ENCODE data around the gene CRIP2. TPM values are rescaled to one million over a fixed set of nuclear protein-coding genes. Genes with fewer than 3 reads are reported as not detected.

The CRIP2 gene
- total RNA-seq, 4 donors from 2014 or later: 31.4 to 47.1 (median 38.8) TPM

GRCh38 chr14:105473677-105474482 lies 741 bp upstream of the CRIP2 start:
- ATAC-seq: peak; percentile 47 to 55
- peaks cover 41 to 57% of the 10 kb centered on the region in 2 donors for H3K4me1 ChIP-seq
- TF ChIP-seq CTCF (IDR thresholded peaks at IDR 0.05 in 4 of 5, conservative IDR thresholded peaks at IDR 0.05 in 1 of 5) (no peak), POLR2A (IDR thresholded peaks at IDR 0.05) (no peak)

GRCh38 chr14:105475269-105476096 lies 862 bp downstream of the CRIP2 start:
- Histone ChIP-seq H3K9me3 (no peaks in the 10 kb centered on the region), H3K36me3 (no peaks in the 10 kb centered on the region), H3K27ac (peak overlapping the region; percentile 73 to 84 (median 76)), H3K4me1 (peaks cover 34 to 54% of the 10 kb centered on the region in 2 donors), H3K27me3 (peaks cover 0 to 4% (median 0%) of the 10 kb centered on the region in 3 donors), H3K4me3 (peak overlapping the region; percentile 48 to 71 (median 56))
- ATAC-seq (peak in 1 of 2 donors; percentile 12), DNase-seq (no peak)
- intact Hi-C loops (cut with DNase I; ENCODE audit: low total_unique reads): loop anchor here (2.0 kb wide), 1 partner anchor 15 kb away; the partner anchor contains the start of gene TEDC1
- in situ Hi-C loops (cut with MboI; ENCODE audit: low sequenced_read_pairs in 4 of 4): loop anchor here in 1 of 4 donors (25.0 kb wide), 1 partner anchor 113 kb away; no protein-coding TSS in a partner anchor
- TF ChIP-seq POLR2A (IDR thresholded peaks at IDR 0.05): peak in 1 of 2 donors; percentile 7
- TF ChIP-seq CTCF (IDR thresholded peaks at IDR 0.05 in 4 of 5, conservative IDR thresholded peaks at IDR 0.05 in 1 of 5): no peak

More at GRCh38 chr14:105473677-105474482, 741 bp upstream of the CRIP2 start:
- no peaks in the 10 kb centered on the region for H3K9me3 ChIP-seq
- H3K4me3 ChIP-seq: peak overlapping the region; percentile 51 to 84 (median 62)
- H3K27me3 ChIP-seq: peaks cover 0 to 4% (median 0%) of the 10 kb centered on the region in 3 donors
- in situ Hi-C loops (cut with MboI; ENCODE audit: low sequenced_read_pairs in 4 of 4) (no loop called here), intact Hi-C loops (cut with DNase I; ENCODE audit: low total_unique reads) (loop anchor here (2.0 kb wide), 1 partner anchor 17 kb away; the partner anchor contains the start of gene TEDC1)
- peak in 1 of 2 donors; percentile 58 for DNase-seq
- peak overlapping the region; percentile 4 to 69 (median 58) for H3K27ac ChIP-seq
- H3K36me3 ChIP-seq: no peaks in the 10 kb centered on the region

DNA sequence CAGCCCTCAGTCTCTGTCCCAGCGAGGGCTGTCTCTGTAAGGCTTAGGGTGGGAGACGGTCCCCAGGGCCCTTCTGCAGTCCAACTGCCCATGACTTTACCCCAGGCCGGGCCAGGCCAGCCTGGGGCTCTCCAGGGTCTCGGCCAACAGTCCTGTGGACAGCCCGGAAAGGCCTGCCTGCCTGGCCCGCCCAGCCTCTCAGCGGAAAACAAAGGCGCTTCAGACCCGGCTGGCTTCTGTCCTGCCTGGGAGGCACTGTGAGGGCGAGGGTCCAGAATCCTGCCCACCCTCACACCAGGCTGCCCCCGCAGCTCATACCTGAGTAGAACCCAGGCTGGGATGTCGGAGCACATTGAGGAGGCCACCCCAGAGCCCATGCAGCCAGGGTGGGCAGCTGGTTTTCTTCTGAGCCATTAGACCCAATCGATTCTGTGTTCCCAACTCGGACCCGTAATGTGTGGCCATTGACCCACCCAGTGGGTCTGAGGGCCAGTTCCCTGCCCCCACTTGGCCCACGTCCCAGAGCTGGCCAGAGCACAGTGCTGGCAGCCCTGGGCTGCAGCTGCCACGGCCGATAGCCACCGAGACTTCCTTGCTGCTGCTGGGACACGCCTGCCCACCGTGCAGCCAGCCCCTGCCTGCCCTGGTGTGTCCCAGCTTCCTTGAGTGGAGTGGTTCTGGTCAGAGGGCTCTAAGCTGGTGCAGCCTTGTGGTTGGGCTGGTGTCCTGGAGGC lies 1.6 kb downstream of the CRIP2 start:
- H3K4me1 ChIP-seq: peaks cover 34 to 61% of the 10 kb centered on the region in 2 donors
- in situ Hi-C loops (cut with MboI; ENCODE audit: low sequenced_read_pairs in 4 of 4): loop anchor here in 1 of 4 donors (25.0 kb wide), 1 partner anchor 114 kb away; no protein-coding TSS in a partner anchor

More for the DNA sequence above, 1.6 kb downstream of the CRIP2 start:
- peak in 1 of 2 donors; percentile 46 for DNase-seq
- peak in 1 of 2 donors; percentile 6 for ATAC-seq
- TF ChIP-seq CTCF (IDR thresholded peaks at IDR 0.05 in 4 of 5, conservative IDR thresholded peaks at IDR 0.05 in 1 of 5) (no peak), POLR2A (IDR thresholded peaks at IDR 0.05) (no peak)
- peaks cover 0 to 4% (median 0%) of the 10 kb centered on the region in 3 donors for H3K27me3 ChIP-seq
- H3K4me3 ChIP-seq: peak overlapping the region; percentile 48 to 71 (median 56)
- intact Hi-C loops (cut with DNase I; ENCODE audit: low total_unique reads): no loop called here
- peak overlapping the region; percentile 73 to 84 (median 76) for H3K27ac ChIP-seq
- H3K9me3 ChIP-seq: no peaks in the 10 kb centered on the region
- no peaks in the 10 kb centered on the region for H3K36me3 ChIP-seq

Data from gastrocnemius medialis (tissue), 4 donors.